Activated T-helper 1 cell treated with Interleukin-2 at 50 U/mL for 16 hours (primary cell): Measurements from ENCODE around the gene COX7A2L.
"Not testable (repeated sequence)": the region's sequence is repeated elsewhere in the genome, so short reads cannot be mapped to it uniquely, and the experiment has no call there.

Experiments used
- DNase-seq: peaks from one replicate; pipeline ENCODE4 v3.0.0-alpha.2; 2020; ENCODE audit warnings: low read depth

The COX7A2L gene

GRCh38 chr2:42339191-42339912, 21.7 kb downstream of the COX7A2L start:
- no peak for DNase-seq

DNA sequence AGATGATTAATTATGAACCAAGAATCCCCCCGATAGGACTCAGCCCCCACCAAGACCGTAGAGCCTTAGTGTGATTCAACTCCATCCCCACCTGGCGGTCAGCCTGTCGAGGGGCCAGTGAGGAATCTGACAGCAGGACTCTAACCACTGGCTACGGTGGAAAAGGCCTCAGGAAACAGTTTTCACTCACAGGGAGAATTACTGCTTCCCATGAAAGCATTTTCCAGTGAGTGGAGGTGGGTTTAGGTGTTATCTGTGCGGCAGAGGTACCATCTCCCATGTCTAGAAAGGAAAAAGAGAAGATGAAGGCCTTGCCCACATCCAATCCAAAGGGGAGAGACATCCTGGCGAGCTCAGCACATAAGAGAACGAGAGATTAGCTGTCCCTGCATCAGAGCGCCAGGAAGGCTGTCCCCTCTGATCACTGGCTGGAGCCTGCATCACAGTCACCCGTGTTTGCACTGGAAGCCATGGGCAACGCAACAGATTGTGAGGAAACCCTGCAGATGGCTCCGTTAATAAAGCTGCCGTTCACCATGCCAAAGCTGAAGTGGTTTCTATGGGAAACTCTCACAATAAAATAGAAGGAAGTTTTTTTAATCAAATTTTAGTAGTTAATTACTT, 22.3 kb downstream of the COX7A2L start:
- DNase-seq = no peak

GRCh38 chr2:42337846-42338566, 23.0 kb downstream of the COX7A2L start:
- no peak for DNase-seq

DNA sequence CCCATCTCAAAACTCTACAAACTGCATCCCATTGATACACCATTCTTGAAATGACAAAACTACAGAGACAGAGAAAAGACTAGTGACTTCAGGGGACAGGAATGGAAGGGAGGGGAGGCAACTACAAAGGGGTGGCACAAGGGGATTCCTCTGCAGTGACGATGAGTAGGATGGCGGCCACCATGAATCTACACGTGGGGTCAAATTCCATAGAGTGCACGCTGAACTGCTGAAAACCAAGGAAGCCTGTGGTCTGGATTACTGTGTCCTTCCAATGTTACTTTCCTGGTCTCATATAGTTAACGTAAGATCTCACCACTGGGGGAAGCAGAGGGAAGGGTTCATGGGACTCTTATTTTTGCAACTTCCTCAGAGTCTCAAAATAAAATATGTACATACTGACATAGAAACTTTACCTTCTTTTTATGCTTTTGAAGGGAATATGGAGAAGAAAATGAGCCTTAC, 23.6 kb downstream of the COX7A2L start:
- no peak for DNase-seq

DNA sequence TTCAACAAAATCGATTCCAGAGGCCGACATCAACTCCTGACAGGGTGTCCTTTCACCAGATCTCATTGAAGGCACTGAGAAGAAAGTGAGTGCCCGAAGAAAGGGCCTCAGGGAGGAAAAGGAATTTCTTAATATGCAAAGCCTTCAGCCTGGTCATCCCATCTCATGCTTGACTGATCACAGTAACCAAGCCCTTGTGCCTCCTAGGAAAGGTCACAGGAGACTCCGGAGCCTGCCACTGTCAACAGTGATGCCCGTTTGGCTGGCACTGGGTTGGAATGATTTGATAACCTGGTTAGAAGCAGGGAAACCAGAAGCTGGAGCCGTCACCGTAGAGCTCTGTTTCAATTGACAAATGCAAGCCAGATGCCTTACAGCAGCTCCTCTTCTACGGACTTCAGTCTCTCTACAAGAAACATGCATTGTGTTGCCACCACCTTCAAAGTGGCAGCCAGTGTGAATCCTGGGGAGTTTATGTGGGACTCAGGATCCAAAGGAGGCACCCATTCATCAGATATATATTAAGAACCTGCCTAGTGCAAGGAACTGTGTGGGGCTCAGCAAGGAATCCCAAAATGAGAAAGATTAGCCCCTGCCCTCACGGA, 24.6 kb downstream of the COX7A2L start:
- DNase-seq = no peak

- DNase-seq = no peak
Measured at GRCh38 chr2:42335514-42336104, 25.4 kb downstream of the COX7A2L start.

- DNase-seq = not testable (repeated sequence)
Measured at GRCh38 chr2:42334865-42335264, 26.2 kb downstream of the COX7A2L start.

DNA sequence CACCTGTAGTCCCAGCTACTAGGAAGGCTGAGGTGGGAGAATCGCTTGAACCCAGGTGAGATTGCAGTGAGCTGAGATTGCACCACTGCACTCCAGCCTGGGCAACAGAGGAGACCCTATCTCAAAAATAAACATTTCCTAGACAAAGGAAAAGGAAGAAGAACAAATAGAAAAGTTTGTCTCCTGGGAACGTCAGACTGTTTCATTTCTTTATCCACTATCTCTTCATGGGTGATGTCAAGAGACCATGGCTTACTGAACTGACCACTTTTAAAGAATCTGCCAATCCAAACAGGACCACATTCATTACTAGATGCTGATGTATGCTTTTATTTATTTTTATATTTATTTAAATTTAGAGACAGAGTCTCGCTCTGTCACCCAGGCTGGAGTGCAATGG, 26.8 kb downstream of the COX7A2L start:
- no peak for DNase-seq

DNA sequence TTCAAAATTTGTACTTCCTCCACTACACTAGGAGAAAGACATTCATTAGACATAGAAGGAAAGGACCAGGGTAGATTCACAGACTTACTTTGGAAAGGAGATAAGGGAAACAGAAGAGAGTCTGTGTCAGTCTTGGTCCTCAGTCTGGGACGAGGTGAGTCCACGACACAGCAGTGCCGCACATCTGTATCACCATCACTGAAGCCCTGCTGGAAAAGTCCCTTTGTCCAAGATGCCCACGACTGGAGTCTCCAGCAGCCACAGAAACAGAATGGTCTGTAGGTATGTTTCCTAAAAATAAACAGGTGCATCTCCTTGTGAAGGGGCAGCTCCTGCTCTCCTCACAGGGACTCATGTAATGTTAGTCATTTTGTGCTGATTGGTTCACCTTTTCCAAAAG, 27.4 kb downstream of the COX7A2L start:
- no peak for DNase-seq

GRCh38 chr2:42332575-42332974, 28.4 kb downstream of the COX7A2L start:
- no peak for DNase-seq

DNA sequence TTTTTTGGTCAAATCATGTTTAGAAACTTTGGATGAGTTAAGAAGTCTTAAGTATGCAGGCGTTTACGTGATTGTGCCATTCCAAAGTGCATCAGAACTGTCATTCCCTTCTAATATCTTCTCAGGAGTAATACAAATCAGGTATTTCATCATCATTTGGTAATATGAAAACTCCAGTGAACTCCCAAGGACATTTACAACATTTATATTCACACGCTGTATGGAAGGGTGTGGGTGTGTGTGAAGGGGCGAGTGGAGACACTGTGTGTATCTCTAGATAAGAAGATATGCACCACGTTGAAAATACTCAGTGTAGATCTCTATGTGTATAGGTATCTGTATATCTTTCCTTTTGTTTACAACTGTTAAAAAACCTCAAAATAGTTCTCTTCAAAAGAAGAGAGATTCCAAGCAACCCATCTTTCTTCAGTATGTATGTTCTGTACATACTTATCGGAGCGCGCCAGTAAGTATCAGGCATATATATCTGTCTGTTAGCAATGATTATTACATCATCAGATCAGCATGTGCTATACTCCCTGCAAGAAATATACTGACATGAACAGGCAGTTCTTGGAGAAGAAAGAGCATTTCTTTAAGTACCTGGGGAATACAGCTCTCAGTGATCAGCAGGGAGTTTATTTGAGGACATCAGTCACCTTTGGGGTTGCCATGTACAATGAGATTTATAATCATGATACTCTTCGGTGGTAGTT, 29.3 kb downstream of the COX7A2L start:
- DNase-seq = no peak

GRCh38 chr2:42329736-42330135, 31.3 kb downstream of the COX7A2L start:
- no peak for DNase-seq

DNA sequence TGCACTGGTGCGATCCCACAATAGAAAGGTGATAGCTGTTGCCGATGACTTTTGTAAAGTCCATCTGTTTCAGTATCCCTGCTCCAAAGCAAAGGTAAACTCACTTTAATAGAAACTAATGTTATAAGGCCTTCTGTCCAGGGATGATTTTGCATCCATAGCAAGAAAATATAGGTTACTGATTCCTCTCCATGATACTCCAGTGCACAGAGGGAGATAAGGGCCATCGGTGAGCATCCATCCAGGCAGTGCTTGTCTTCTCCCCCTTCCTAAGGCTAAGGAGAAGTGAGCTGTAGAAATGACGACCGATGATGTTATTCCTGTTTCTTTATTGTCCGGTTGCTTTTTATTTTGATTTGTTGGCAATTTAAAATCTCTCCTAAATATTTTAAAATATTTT, 32.1 kb downstream of the COX7A2L start:
- DNase-seq = no peak

DNA sequence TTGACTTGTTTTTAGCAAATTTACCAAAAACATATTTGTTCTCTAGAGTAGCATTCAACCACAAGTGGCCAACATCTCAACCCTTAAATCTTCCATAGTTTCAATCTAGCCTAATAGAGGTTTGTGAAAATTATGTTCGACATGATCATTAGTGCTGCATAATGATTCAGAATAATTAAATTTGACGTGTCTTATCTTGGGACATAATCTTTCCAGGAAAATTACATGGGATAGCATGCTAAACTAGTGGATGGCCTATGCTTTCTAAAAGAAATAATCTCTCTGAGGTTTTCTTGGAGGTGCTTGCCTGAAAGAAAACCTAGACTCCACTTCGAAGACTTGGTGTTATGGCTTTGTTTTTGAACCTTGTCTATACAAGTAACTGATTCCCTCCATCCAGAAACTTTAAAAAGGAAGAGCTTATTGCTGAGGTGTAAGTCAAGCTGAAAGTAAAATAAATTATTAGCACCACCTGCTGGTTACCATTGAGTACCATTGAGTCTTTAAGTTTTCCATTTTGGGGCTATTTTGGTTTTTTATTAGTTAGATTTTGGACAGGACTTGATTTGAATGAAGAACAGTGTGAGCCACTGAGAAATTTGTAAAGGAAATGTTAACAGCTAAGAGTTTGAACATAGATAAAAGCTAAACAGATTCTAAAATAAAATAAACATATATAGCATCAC, 32.7 kb downstream of the COX7A2L start:
- no peak for DNase-seq

DNA sequence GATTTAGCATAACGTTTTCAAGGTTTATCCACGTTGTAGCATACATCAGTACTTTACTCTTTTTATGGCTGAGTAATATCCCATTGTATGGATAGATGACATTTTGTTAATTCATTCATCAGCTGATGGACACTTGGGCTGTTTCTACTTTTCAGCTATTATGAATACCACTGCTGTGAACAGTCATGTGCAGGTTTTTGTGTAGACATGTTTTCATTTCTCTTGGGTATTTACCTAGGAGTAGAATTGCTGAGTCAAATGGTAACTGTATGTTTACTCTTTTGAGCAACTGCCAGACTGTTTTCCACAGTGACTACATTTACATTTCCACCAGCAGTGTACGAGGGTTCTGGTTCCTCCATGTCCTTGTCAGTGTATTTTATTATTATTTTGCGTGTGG, 33.9 kb downstream of the COX7A2L start:
- DNase-seq = no peak

DNA sequence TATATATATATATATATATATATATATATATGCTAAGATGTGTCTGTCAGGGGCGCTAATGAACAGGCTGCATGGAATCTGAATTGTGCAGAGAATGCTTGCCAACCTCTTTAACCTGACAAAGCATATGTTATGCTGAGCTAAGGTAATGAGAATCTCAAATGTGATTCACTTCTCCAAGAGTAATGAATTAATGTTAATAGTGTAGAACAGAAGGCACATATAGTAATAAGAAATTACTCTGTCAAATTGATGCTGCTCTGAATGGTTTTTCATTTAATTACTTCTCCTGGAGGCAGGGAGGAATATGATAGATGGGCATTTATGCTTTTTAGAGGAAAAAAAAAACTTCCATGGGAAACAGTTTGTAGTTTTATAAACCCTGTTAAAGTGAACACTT, 35.4 kb downstream of the COX7A2L start:
- no peak for DNase-seq

DNA sequence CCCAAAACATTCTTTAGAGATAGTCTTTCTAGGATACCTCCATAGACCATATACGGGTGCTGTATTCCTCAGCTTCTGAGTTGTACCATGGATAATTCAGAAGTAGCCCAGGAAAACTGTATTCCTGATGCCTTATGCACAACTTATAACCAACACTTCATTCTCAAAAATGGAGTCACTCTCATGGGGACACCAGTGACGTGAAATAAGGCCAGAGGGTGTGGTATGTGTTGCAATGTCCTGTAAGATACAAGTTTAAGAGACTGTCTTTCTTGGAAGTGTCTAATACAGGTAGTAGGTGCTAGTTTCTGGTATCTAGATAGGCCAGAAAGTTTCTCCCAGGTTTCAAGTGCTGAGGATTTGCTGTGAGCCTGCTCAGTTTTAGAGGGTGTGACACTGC, 36.1 kb downstream of the COX7A2L start:
- no peak for DNase-seq

- no peak for DNase-seq
Measured at GRCh38 chr2:42324244-42324643, 36.8 kb downstream of the COX7A2L start.

DNA sequence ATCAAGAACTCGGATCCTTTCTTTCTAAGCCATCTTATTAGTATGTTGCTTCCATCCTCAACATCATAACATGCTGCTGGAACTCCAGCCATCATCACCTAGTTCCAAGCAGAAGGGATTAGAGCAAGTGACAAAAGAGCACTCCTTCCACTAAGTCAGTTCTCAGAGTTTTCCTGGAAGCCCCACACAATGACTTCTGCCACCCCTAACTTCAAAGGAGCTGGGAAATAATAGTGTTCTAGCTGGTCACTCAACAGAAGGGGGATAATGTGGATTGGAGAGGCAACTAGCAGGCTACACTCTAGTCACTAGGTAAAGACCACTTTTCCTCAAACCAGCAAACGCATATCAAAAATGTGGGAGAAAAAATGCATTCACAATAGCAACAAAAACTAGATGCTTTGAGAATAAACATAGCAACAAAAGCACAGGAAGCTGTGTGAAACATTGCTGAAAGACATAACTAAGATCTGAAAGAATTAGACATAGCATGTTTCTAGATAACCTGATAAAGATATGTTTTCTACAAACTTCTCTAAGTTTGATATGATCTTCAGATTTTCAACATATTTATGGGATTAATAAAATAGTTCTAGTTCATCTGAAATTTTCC, 39.5 kb downstream of the COX7A2L start:
- DNase-seq = no peak

GRCh38 chr2:42319265-42319664, 41.8 kb downstream of the COX7A2L start:
- no peak for DNase-seq

DNA sequence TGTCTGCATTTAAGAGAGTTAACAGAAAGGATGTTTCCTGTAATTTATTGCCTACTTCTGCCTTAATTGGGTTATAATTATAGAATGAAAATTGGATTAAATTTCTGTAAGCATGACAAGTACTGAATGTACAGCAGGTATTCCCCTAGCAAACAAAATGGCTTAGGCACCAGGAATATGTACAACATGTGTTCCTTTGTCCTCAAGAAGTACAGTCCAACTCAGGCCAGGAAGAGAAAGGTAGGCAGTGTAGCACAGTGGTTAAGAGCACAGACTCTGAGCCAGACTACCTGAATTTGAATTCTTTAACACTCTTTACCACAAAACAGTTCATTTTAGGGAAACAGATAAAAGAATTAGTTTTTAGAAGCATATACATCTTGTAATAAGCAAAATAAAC, 43.1 kb downstream of the COX7A2L start:
- no peak for DNase-seq
